Activated CD8-positive, alpha-beta T cell treated with anti-CD3 and anti-CD28 coated beads, Interleukin-2, amount 10 ng/mL, durations not matched to agents 7 days and 5 days (primary cell): ENCODE results near the gene CEP192. TPM values are rescaled to one million over a fixed set of nuclear protein-coding genes. Genes with fewer than 3 reads are reported as not detected.

Experiments used
- ATAC-seq: fragments of 150-1000 bp; cut with Tn5 transposase; one replicate; pipeline ENCODE4 v1.10.0; 2021; ENCODE audit warnings: moderate library complexity
- CTCF ChIA-PET: fragments of 350-600 bp; sonication (Branson Sonifier 250); formaldehyde crosslinking; loops from one replicate; lab custom pipeline; 2021; ENCODE audit warnings: antibody characterized with exemption; lab: Charles Lee
- POLR2A ChIA-PET: fragments of 350-600 bp; sonication (Branson Sonifier 250); formaldehyde crosslinking; loops from one replicate; lab custom pipeline; 2021; ENCODE audit warnings: antibody characterized with exemption; lab: Charles Lee
- DNase-seq: peaks from one replicate; pipeline ENCODE4 v3.0.0-alpha.2; 2020
- H3K27ac Mint-ChIP-seq: one replicate; pipeline ENCODE4 v1.8.0; 2021; ENCODE audit warnings: mild to moderate bottlenecking, mixed read lengths
- H3K27me3 Mint-ChIP-seq: one replicate; pipeline ENCODE4 v1.8.0; 2021; ENCODE audit warnings: low read depth, mixed read lengths
- H3K36me3 Mint-ChIP-seq: one replicate; pipeline ENCODE4 v1.8.0; 2021; ENCODE audit warnings: low read depth, mixed read lengths
- H3K4me1 Mint-ChIP-seq: one replicate; pipeline ENCODE4 v1.8.0; 2021; ENCODE audit warnings: low read depth, mixed read lengths
- H3K4me3 Mint-ChIP-seq: one replicate; pipeline ENCODE4 v1.8.0; 2021; ENCODE audit warnings: mild to moderate bottlenecking, mixed read lengths
- H3K9me3 Mint-ChIP-seq: one replicate; pipeline ENCODE4 v1.8.0; 2022; ENCODE audit warnings: mixed read lengths; ENCODE audit not compliant: insufficient read depth
- total RNA-seq, 2 experiments: library from RNA; stranded (reverse); gene quantifications; one replicate each; pipeline ENCODE4 v1.2.3, GENCODE V29; 2021

The CEP192 gene
- total RNA-seq, 2 experiments from 2014 or later = 55.9 to 61.0 TPM

DNA sequence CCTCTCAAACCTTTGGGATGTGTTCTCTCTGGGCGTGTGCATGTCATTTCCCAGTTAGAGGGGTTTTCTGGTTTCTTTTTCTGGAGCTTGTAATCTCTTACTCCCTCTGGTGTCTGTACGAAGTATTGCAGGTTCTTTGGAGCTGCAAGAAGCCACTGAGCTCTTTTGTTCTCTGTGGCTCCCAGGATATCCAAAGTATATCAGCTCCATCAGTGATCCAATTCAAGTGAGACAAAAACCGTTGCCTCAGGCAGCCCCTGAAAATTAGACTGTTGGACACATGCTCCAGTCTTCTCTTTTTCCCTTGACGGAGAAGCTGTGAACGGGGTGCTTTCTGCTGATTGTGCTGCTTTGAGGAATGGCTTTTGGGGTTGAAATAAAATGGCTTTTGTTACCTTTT lies 168.4 kb downstream of the CEP192 start:
- H3K9me3 Mint-ChIP-seq = peaks cover 38% of the 10 kb centered on the region
- H3K36me3 Mint-ChIP-seq = peaks cover 9% of the 10 kb centered on the region
- DNase-seq (peak; percentile 65), ATAC-seq (peak; percentile 47)
- H3K4me1 Mint-ChIP-seq = peaks cover 3% of the 10 kb centered on the region
- POLR2A ChIA-PET = no interaction called here
- no peak overlapping the region for H3K4me3 Mint-ChIP-seq
- peaks cover 7% of the 10 kb centered on the region for H3K27me3 Mint-ChIP-seq
- CTCF ChIA-PET = interaction anchor here (0.6 to 3.1 kb wide), 55 partner anchors 8 to 767 kb away, joined by 3 to 37 read pairs (median 4); partner anchors contain the start of gene CEP192
- H3K27ac Mint-ChIP-seq = no peak overlapping the region

DNA sequence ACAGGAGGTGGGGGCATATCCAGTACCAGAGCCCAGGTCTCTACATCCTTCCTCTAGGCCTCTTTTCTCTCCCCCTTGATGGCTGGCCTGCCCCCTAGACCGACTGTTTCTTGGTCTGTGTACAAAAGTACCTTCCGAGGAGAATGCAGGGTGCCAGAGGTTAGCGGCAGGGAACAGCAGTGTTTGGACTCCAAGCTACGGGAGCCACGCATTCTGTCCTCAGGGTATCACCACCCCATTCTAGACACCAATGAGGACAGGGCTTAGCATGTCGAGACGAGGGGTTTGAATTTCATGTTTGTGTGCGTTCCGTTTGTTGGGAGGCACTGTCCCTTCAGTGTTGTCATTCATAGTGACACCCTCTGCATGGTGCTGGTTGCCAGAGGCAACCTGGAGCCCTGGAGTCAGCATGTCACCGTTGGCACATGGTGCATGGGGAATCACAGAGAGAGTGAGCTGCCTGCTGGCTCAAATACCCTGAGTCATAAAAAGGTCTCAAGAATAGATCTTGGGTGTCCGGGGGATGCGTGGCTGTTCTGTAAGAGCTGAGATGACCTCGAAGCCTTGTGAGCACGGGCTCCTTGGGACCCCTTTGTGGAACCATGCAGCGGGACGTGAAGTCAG lies 170.2 kb downstream of the CEP192 start:
- ATAC-seq (no peak), DNase-seq (no peak)
- POLR2A ChIA-PET = no interaction called here
- Mint-ChIP-seq H3K27ac (no peak overlapping the region), H3K4me1 (peaks cover 3% of the 10 kb centered on the region), H3K4me3 (no peak overlapping the region), H3K27me3 (peaks cover 2% of the 10 kb centered on the region), H3K36me3 (peaks cover 9% of the 10 kb centered on the region), H3K9me3 (peaks cover 20% of the 10 kb centered on the region)
- CTCF ChIA-PET = interaction anchor here (1.7 to 3.1 kb wide), 2 partner anchors 18 to 55 kb away, joined by 5 to 12 read pairs; no protein-coding TSS in a partner anchor

DNA sequence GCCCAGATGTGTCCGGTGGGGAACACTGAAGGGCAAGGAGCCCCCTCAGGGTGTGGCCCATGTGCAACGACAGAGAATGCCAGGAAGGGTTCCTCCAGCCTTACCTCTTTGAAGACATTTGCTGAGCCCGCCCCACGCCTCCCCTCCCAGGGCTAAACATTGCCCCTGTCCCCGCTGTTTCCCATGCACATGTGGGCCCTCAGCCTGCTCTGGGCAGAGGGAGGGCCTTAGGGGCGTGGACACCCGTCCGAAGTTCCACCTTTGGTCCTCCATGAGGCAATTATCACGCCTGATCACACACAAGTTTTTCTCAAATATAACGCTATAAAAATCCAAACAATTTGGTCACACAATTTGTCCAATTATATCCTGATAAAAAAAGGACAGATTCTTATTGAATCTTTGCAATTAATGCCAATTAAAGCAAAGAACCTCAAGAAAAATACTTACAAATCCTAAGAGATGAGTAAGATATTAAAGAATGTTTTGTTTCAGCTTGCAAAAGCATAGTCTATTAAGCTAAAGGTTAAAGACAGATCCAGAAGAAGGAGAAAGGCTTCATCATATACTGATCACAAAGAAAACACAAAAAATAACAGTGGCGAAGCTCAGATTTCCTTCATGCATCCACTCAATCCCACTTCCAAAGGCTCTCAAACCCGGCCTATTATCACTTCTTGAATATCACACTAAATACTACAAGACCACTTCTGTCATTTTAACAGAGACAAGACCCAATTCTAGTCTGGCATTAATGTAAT lies 172.2 kb downstream of the CEP192 start:
- H3K4me1 Mint-ChIP-seq = peaks cover 3% of the 10 kb centered on the region
- H3K27ac Mint-ChIP-seq = no peak overlapping the region
- ChIA-PET CTCF (interaction anchor here (0.6 kb wide), 1 partner anchor 433 kb away, joined by 3 read pairs; no protein-coding TSS in a partner anchor), POLR2A (no interaction called here)
- H3K36me3 Mint-ChIP-seq = peaks cover 4% of the 10 kb centered on the region
- no peak for ATAC-seq
- peaks cover 3% of the 10 kb centered on the region for H3K9me3 Mint-ChIP-seq
- peaks cover 11% of the 10 kb centered on the region for H3K27me3 Mint-ChIP-seq
- no peak for DNase-seq
- no peak overlapping the region for H3K4me3 Mint-ChIP-seq

DNA sequence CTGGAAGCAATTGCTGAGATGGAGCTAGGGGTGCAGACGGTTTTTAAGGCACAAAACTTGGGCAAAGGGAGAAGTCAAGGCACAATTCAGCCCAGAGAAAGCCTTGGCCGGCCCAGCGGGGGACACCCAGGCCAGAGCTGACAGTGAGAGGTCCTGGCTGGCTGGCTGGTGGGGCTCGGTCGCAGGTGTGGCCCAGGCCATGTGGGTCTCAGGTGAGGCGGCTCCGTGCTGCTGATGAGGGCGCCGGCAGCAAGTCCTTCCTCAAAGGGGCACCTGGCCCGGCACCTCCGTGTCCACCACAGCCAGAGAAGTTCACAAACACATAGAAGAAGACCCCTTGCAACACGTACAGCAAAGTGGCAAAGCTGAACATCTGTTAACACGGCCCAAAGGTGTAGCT lies 173.2 kb downstream of the CEP192 start:
- ChIA-PET POLR2A (no interaction called here), CTCF (interaction anchor here (0.6 to 0.8 kb wide), 2 partner anchors 425 to 432 kb away, joined by 3 read pairs; no protein-coding TSS in a partner anchor)
- H3K4me1 Mint-ChIP-seq = peaks cover 2% of the 10 kb centered on the region
- DNase-seq = no peak
- H3K9me3 Mint-ChIP-seq = no peaks in the 10 kb centered on the region
- no peak overlapping the region for H3K27ac Mint-ChIP-seq
- no peak overlapping the region for H3K4me3 Mint-ChIP-seq
- no peak for ATAC-seq
- H3K27me3 Mint-ChIP-seq = peaks cover 20% of the 10 kb centered on the region
- H3K36me3 Mint-ChIP-seq = no peaks in the 10 kb centered on the region

DNA sequence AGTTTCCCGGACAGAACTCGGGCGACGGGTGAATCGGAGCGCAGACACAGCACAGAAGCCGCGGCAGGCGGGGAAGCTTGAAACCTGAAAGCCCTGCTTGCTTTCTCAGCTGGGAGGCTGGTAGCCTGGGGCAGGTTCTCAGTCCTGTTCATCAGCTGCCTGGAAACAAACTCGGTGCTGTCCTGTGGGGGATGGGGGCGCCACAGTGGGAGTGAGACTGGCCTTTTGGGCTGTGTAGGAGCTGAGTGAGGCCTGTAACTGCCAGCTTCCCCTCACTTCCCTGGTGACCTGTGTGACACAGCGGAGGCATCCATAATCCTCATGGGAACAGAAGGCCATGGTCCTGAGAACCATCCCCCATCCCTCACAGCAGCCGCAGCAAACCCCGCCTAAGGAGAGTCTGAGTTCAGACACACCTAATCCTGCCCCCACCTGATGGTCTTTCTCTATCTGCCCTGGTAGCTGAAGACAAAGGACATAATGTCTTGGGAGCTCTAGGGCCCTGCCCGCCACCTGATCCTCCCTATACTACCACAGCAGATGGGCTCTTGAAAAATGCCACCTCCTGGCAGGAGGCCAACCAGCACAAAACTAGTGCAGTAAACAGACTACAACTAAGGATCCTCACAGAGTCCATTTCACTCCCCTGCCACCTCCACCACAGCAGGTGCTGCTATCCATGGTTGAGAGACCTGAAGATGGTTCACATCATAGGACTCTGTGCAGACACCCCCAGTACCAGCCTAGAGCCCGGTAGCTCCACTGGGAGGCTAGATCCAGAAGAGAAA lies 174.7 kb downstream of the CEP192 start:
- no peaks in the 10 kb centered on the region for H3K36me3 Mint-ChIP-seq
- H3K27ac Mint-ChIP-seq = no peak overlapping the region
- H3K27me3 Mint-ChIP-seq = peaks cover 32% of the 10 kb centered on the region

DNA sequence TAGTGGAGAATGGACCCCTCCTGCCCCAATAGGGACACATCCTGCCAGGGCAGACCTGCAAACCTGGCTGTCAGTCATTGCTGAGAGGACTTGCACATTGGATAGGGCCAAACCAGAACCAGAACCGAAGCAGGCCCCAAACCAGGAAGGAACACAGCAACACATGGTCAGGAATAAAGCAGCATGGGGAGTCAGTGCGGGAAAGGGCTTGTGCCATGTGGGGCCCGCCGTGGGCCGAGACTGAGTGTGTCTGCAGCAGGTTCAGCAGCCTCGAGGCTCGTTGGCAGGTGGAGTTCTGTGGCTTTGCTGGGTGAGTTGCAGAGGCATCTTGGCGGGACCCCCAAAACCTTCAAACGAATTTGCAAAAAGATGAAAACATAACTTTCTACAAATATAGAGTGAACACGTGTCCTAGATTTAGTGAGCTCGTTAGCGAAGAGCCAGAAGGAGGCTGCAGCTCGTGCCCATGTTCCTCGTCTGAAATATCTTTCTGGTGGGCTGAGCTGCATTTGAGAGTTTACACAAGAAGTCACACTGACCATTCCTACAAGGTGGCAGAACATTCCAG lies 182.5 kb downstream of the CEP192 start:
- Mint-ChIP-seq H3K27ac (no peak overlapping the region), H3K27me3 (peaks cover 25% of the 10 kb centered on the region), H3K9me3 (no peaks in the 10 kb centered on the region), H3K4me3 (no peak overlapping the region), H3K36me3 (no peaks in the 10 kb centered on the region), H3K4me1 (peaks cover 3% of the 10 kb centered on the region)
- CTCF ChIA-PET = interaction anchor here (1.1 kb wide), 1 partner anchor 15 kb away, joined by 7 read pairs; no protein-coding TSS in a partner anchor
- POLR2A ChIA-PET = no interaction called here
- DNase-seq (no peak), ATAC-seq (no peak)

More for the DNA sequence above, 174.7 kb downstream of the CEP192 start:
- Mint-ChIP-seq H3K9me3 (no peaks in the 10 kb centered on the region), H3K4me1 (no peaks in the 10 kb centered on the region), H3K4me3 (no peak overlapping the region)
- ATAC-seq (no peak), DNase-seq (no peak)
- CTCF ChIA-PET = interaction anchor here (0.7 to 1.5 kb wide), 2 partner anchors 14 to 151 kb away, joined by 3 to 4 read pairs; no protein-coding TSS in a partner anchor
- POLR2A ChIA-PET = interaction anchor here (1.1 kb wide), 1 partner anchor 560 kb away, joined by 3 read pairs; the partner anchor contains the start of gene FAM210A

Other genes starting within 250 kb of the CEP192 start
- 10 to 100 TPM; 52.9 to 53.6 TPM for gene PTPN2, start 107.1 kb upstream of the CEP192 start, total RNA-seq
- 10 to 100 TPM; 58.6 to 62.3 TPM for gene SEH1L, start 43.4 kb upstream of the CEP192 start, total RNA-seq
- gene LDLRAD4, start 227.4 kb downstream of the CEP192 start, total RNA-seq = 10 to 100 TPM; 34.3 to 35.7 TPM